GM18499 (cell line): Measurements from ENCODE around the gene ADAM12.

ENCODE experiments used
- ATAC-seq: cut with Tn5 transposase; IDR thresholded peaks from one replicate; pipeline ENCODE4 v1.9.1; 2021; ENCODE audit warnings: moderate number of reproducible peaks; ENCODE audit not compliant: insufficient read depth, unreplicated experiment

ADAM12 gene

DNA sequence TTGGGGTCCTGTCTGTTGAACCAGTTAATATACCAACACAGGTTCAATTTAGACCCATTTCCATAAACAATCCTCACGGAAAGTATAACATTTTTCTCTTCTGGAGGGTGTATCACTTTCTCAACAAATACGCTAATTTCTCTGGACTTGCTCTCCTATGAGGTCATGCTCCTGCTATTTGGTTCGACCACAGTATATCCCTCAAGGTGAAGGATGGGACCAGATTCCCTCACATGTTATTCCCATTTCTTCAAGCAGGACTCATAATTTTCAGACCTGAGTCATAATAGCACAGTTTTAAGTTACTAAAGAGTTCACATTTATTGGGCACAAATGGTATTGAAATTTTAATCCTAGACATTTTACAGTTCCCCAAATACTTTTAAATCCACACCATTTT, 57.2 kb downstream of the ADAM12 start:
- ATAC-seq: no peak

DNA sequence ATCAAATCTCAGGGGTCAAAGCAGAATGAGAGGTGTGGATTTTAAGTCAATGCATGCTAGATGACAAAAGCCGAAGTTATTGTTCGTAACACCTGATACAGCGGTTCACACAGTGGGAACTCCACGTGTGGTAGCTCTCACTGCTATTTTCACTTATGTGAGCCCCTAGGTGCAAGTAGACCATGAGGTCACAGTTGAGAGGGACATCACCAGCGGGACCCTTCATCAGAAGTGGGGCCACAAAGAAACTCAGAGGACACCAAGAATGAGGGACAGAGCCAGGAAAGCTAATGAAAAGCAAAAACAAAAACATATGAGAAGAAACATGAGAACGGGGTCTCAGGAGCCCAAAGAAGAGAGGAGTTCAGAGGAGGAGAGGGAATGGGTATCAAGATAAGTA, 63.5 kb downstream of the ADAM12 start:
- no peak for ATAC-seq

DNA sequence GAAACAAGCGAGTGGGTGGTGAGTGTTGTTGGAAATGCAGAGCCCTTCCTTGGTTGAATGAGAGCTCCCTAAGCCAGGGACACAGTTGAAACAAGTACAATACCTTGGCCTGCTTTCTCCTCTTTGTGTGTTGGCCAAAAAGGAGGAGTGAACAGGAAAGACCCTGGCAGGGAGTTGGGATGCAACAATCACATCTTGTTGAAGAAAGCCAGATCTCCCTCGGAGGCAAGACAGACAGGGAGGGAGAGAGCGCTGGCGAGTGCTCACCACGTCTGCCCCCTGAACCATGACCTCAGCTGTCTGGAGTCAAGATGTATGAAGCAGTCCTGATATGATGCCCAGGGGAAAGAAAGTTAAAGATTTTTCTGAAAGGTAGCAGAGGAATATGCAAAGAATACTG, 66.8 kb downstream of the ADAM12 start:
- no peak for ATAC-seq

DNA sequence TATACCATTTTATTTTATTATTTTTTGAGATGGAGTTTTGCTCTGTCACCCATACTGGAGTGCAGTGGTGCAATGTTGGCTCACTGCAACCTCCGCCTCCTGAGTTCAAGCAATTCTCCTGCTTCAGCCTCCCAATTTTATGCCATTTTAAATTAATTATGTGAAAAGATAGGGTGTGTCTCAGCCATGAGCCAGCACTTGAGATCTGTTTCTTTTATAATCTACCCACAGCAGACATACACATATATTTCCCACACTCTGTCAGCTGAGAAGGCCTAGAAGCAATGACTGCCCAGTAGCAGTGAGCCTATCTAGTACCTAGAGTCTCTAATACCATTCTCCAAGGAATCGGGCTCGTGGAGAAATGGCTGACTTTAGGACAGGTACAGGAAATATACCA, 70.5 kb downstream of the ADAM12 start:
- no peak for ATAC-seq

DNA sequence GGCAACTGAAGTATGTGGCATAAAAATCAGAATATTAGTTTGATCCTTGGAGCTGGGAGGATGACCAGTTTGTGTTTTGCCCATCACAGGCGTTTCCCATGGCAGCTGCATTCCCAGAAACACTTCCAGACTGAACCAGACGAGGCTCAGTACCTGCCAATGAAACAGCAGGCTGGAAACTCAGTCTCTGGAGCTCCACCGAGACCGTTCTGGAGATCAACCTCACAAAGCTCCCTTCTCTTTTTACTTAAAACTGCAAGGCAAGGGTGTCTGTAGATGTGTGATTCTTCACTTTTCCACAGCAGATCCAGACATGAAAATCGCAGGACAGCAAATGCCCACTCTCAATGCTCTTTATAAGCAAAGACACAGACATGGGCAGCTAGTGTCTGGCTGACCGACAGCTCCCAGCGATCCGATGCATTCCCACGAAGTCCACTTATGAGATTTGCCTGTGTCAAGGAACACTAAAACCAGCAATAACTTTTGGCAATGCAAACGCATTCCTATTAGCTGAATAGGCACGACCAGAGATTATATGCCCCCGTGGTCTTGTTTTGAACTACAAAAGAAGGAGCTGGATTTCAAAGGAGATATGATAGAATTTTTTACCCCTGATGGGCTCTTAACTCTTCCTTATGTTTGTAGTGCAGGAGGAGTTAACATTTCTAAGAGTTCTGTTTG, 72.6 kb downstream of the ADAM12 start:
- no peak for ATAC-seq

DNA sequence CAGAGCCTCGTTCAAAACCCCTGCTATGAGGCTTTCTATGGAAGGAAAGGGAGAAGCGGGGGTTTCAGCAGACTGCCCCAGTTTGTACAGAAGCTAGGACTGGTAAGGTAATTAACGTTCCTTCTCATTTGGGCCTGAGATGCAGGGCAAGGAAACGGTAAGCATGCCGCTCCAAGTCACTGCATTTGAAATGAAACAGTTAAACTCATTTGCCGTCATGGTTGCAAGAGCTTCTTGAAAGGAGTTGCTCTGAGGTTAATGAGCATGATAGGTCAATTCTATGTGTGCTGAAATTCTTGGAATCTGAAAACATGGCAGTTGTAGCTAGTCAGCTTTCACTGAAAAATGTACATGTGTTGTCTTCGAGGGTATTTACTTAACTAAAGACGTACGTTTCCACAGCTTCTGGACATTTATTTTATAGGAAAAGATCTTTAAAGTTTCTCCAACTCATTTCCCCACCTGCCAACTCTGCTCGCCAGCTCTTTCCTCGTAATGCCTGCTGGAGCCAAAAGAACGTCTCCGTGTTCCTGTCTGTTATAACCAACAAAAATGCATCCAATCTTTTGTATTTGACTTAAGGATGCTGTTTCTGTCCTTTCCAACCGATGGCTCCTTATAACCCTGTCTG, 73.3 kb downstream of the ADAM12 start:
- ATAC-seq: no peak

DNA sequence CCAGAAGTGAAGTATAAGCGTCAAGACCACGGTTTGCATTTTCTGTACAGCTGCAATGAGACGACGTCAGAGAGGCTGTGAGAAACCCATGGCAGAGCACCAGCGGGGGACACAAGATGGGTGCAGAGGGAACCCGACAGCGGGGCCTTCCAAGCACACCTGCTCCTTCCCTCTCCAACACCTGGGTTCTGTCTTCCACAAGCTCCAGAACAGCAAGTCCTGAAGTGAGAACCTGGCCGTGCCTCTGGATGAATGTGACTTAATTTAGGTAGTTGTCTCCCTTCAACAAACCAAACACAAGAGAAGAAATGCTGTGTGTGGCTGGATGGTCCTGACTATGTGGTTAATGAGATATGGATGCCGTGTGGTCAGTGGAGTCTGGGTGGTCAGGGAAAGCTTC, 76.1 kb downstream of the ADAM12 start:
- ATAC-seq: no peak

DNA sequence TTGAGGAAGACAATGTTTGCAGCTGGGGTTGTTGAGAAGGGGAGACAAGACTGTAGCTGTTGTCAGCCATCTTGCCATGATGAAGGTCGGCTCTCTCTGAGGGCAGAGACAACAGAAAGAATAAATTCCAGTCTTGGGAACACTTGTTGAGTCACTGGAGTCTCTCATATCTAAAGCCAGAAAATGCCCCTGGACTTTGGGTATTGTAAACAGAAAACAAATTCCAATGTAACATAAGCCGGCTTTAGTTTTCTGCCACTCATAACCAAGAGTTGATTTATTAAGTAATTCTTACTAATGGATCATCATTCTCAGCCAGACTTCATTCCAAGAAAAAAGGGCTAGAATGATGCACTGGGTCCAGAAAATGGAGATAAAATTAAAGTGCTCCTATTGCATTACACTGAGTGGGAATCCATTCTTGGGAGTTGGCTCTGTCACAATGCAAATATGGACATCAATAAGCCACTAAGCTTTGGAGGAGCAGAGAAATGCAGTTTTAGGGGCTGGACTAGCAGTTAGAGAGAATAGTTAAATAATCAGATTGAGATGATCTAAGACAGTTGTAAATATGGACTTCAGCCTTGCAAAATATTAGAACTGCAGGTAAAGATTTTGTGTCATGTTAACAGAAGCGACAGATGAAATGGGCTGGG, 78.9 kb downstream of the ADAM12 start:
- ATAC-seq: no peak

DNA sequence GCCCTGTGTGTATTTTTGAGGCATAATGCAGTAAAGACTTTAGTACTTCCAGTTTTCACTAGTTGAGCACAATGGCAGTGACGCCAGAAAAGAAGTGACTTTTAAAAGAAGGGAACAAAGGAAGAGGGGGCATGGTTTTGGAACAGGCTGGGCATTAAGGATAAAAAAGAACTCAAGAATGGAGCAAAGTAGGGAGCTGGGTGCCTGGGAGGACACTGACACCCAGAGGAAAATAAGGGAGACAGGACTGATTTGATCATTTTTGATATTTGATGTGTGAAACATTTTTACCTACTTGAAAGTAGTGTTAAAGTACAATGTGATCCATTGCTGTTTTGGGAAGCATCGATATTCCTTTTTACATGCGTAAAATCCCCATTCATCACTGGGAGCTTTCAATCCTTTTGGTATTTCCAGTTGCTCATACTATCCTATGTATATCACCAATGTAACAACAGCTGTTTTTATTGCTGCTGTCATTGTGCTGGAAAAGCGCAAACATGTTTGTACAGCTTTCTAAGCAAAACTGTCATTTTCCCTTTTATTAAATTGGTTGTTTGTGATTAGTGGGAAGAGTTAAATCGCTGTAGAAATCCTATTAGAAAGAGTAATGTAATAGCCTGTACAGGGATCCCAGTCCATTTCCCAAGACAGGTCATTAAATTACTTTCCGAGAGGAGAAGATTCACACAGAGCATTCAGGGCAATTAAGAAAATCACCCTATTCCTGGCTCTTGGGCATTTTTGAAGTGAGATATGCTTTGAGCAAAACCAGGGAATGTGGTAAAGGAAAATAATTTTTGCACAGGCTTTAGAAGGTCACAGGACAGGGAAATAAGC, 85.2 kb downstream of the ADAM12 start:
- no peak for ATAC-seq

DNA sequence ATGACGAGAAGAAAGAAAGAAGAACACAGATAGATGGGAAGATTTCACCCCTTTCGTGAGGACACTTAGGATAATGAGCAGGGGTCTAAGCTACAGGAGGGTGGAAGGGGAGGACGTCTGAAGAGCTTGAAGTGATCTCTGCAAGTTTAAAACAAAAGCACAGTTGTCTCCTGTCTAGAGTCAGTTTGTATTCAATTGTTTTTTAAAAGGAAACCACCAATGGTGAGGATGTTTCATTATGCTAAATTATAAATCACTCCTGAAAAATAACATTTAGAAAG, 85.9 kb downstream of the ADAM12 start:
- ATAC-seq: no peak

DNA sequence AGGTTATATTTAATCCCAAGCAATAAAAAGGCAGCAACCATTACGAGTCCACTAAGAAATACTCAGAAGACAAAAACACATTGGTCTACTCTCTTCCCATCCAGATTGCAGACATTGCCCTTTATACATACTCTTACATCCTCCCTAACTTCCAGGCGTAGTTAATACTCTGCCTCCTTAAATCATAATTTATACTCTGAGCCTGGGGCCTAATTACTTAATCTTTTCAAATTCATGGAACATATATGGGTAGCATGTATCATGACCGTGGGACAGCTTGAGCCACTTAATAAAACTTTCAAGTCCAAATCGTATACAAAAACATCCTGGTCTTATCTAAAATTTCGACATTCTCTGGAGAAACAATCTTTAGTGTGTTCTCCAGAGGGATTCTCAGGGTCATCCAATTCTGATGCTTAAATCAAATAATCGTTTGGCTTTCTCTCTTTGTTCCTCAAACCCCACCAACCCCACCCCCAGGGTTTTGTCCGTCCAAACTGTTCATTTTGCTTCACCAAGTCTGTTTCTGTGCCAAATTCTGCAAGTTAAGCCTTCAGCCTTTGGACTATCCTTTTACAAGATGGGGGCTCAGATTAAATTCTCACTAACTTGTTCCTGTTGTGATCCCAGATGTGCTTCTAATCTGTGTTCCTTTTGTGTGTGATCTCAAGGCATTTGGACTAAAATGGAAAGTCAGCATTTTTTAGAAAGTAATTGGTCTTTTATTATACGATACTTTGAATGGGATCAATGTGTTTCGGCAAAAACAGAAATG, 86.4 kb downstream of the ADAM12 start:
- ATAC-seq: no peak

DNA sequence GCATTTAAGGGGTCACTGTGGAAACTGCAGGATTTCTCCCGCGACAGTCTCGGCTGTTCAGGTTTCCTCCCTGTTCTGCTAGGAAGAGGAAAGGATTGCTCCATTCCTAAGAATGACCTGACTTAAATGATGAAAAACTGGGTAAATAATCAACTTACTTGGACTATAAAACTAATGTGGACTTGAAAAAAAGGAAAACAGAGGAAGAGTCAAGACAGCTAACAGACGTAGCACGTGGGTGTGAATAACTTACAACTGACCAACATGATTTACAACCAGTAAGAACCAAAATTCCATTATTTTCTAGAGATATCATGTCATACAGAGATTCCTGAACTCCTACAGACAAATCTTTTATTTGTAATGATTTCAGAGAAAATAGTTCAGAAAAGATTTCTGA, 93.8 kb downstream of the ADAM12 start:
- ATAC-seq: no peak

DNA sequence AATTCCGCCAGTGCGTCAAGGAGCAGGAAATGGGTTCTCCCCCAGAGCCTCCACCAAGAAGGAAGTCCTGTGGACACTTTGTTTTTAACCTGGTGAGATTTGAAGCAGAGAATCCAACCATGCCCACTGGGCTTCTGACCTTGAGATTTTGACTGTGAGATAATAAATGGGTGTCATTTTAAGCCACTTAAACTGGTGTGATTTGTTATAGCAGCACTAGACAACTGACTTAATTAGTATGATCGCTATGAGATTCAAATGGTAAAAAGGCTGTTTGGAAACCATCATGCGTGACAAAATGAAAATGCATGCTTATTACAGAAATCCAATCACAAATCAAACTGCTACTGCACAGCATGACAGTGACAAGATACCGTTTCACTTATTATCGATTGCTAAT, 98.0 kb downstream of the ADAM12 start:
- no peak for ATAC-seq

DNA sequence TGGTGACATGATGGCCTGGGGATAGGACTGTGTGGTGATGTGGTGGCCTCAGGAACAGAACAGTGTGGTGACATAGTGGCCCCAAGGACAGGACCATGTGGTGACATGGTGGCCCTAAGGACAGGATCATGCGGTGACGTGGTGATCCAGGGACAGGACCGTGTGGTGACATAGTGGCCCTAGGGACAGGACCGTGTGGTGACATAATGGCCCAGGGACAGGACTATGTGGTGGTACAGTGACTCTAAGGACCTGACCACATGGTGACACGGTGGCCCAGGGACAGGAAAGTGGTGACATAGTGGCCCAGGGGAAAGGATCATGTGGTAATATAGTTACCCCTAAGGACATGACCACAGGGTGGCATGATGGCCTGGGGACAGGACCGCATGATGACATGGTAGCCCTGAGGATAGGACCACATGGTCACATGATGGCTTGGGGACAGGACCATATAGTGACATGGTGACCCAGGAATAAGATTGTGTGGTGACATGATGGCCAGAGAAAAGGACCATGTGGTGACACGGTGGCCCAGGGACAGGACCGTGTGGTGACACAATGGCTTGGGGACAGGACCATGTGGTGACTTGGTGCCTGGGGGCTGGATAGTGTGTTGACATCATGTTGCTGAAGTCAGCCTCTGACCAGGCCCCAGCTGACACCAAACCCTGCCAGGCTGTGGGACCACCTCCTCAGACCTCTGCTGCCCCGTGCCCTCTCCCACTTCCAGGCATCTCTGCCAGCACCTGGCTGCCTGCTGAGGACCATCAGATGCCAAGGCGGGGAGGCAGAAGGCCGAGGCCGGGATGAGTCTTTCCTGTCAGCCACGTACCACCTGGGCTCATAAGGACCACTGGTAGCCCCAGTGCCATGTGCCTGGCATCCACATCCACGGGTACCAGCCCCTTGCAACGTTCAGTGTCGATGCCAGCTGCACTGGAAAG, 99.5 kb downstream of the ADAM12 start:
- no peak for ATAC-seq

DNA sequence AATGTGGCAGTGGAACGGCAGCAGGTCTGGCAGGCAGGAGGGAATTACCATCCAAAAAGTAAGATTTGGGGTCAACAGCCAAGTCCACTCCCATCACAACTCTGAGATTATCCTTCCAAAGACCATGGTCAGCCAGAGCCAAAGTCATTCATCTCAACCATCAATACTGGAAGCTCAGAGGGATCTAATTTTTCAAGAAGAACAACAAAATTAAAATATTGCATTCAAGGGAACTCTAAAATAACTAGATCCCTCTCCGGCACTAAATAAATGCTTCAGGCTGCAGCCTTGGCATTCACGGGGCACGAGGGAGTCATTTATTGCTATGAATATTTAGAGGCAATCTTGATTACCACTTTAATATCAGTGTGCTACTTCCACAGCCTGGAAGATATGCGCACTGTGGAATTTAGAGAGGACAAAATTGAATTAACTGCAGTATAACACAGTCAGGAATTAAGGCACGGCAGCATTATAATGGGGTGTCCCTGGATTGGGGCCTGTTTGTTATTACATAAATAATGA, 102.0 kb downstream of the ADAM12 start:
- ATAC-seq: no peak

DNA sequence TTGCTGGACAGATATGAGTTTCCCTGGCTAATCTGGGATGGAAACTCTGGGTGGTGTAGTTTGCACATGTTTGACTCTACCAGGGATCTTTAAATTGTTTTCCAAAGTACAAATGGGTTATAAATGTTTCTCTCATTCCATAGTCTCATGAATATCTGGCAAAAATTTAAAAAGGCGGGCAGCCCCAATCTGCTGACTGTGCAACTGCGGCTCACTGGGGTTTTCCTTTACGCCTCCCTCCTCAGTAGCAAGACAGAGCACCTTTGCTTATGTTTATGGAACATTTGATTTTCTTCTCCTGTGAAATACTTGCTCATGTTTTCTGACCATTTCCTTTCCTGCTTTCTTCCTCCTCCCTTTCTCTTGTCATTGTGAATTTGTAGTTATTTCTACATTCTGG, 105.0 kb downstream of the ADAM12 start:
- ATAC-seq: no peak

DNA sequence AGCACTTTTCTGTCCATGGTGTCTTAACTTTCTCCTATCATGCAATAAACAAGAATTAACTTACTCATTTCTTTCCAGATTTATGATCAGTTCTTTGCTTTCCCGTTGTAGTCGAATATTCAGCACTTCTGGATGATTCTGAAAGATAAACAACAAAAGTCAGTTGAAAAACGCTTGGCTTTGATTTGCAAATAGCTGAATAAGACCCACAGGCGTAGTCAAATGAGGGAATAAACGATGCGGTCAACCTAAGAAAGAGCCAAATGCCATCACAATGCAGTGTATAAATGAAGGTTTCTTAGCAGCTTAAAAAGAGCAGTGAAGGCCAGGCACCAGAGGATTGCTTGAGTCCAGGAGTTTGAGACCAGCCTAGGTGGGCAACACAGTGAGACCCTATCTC, 109.4 kb downstream of the ADAM12 start:
- no peak for ATAC-seq

DNA sequence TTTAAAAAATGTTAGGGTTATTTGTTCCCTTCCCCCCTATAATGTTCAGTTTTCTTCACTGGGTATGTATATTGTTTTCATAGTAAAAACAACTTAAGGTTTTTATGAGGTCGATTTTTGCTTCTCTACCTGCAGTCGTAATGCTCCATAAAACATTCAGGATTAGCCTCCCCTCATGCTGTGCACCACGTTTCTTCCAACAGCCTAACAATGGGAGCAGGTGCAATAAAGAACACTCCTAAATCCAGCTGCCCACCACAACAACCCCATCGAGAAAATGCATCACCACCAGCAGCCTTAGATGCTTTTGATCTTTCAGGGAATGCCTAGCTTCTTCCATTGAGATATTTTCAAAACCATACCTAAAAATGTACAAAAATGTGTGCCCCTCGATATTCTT, 111.1 kb downstream of the ADAM12 start:
- ATAC-seq: no peak

DNA sequence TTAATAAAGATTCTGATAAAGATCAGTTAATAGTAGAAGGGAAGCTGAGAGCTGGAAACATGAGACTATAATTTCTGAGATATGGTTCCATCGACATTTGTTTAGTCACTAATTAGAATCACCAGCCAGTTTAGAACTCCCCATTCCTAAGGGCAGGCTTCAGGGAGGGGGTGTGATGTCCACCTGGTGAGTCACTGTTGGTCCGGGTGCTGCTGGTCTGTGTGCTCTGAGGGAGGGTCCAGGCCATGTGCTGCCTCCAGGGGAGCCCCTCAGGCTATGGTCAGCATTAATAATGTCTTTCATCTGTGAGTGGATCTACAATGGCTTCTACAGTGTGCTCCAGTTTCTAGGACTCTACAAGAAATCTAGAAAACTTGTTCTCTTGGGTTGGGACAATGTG, 115.8 kb downstream of the ADAM12 start:
- ATAC-seq: no peak
